ENCODE measurements around the gene RCAN2.
A peak's percentile ranks its signal among the peaks of the same experiment; 100 is the strongest.

RCAN2 gene

GRCh38 chr6:46367354-46368168, 123.7 kb downstream of the RCAN2 start:
- DNase-seq (ENCODE audit: low read depth), result no peak
- no peak overlapping the region for H3K4me3 ChIP-seq (ENCODE audit: low read depth, low read length)

GRCh38 chr6:46366190-46366900, 124.9 kb downstream of the RCAN2 start:
- TF ChIP-seq CTCF (IDR thresholded peaks at IDR 0.05; ENCODE audit: low read depth, low read length, missing control alignments), result no peak
- H3K4me3 ChIP-seq (ENCODE audit: low read depth, low read length), result no peak overlapping the region
- DNase-seq (ENCODE audit: low read depth), result no peak

More at GRCh38 chr6:46367354-46368168, 123.7 kb downstream of the RCAN2 start:
- TF ChIP-seq CTCF (IDR thresholded peaks at IDR 0.05; ENCODE audit: low read depth, low read length, missing control alignments), result no peak

- TF ChIP-seq CTCF (IDR thresholded peaks at IDR 0.05; ENCODE audit: low read depth, low read length, missing control alignments), result no peak
- DNase-seq (ENCODE audit: low read depth), result no peak
- H3K4me3 ChIP-seq (ENCODE audit: low read depth, low read length), result peak overlapping the region; percentile 10; the same call in 1 of the 2 replicates
Measured at GRCh38 chr6:46357591-46357990, 133.7 kb downstream of the RCAN2 start.

- H3K4me3 ChIP-seq (ENCODE audit: low read depth, low read length), result no peak overlapping the region
- DNase-seq (ENCODE audit: low read depth), result no peak
- TF ChIP-seq CTCF (IDR thresholded peaks at IDR 0.05; ENCODE audit: low read depth, low read length, missing control alignments), result no peak
Measured at GRCh38 chr6:46356543-46356942, 134.7 kb downstream of the RCAN2 start.

GRCh38 chr6:46353528-46353927, 137.7 kb downstream of the RCAN2 start:
- no peak for TF ChIP-seq CTCF (IDR thresholded peaks at IDR 0.05; ENCODE audit: low read depth, low read length, missing control alignments)
- DNase-seq (ENCODE audit: low read depth), result no peak
- no peak overlapping the region for H3K4me3 ChIP-seq (ENCODE audit: low read depth, low read length)

GRCh38 chr6:46352541-46353268, 138.5 kb downstream of the RCAN2 start:
- TF ChIP-seq CTCF (IDR thresholded peaks at IDR 0.05; ENCODE audit: low read depth, low read length, missing control alignments), result peak; percentile 2
- no peak for DNase-seq (ENCODE audit: low read depth)
- H3K4me3 ChIP-seq (ENCODE audit: low read depth, low read length), result no peak overlapping the region
